IPS DF 4.7 (cell line): ENCODE measurements around the gene AMER1.

ENCODE experiments used
- DNase-seq: peaks from one replicate; pipeline ENCODE4 v3.0.0-alpha.2; 2013; ENCODE audit warnings: low spot score; ENCODE audit errors: extremely low read depth

The AMER1 gene

DNA sequence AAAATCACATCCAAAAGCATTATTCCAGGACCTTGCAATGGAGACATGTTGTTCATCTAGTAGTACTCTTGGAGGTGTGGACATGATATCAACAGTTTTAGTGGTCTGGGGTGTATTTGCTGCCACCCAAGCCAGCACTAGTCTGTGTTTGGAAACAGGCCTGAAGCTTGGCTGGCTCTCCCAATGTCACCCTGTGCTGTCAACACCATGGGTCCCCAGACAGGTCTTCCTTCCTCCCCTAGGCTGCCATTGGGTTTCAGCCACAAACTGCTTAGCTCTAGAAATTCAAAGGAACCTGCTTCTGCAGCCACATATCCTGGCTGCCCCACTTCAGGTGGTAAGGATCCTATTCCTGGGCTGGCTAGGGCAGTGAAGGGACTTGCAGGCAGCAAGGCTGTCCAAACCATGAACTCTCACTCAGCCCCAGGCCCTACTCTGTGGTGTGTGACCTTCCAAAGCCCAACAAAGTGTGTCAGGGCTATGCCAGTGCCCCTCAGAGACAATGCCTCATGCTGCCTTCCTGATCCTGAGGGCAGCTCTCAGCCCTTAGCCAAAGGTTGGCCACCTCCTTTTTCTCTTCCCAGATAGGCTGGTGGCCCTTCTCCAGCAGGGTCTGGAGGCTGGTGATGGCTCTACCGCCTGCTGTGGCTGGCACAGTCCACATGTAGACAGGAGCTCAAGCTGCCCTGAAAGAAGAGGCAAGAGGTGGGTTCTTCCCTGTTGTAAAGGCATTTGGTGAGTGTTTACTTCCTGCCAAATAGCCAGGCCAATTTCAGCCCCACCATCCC is 18.3 kb downstream of the AMER1 start:
- DNase-seq: no peak

GRCh38 chrX:64184396-64184795 is 21.1 kb downstream of the AMER1 start:
- no peak for DNase-seq

DNA sequence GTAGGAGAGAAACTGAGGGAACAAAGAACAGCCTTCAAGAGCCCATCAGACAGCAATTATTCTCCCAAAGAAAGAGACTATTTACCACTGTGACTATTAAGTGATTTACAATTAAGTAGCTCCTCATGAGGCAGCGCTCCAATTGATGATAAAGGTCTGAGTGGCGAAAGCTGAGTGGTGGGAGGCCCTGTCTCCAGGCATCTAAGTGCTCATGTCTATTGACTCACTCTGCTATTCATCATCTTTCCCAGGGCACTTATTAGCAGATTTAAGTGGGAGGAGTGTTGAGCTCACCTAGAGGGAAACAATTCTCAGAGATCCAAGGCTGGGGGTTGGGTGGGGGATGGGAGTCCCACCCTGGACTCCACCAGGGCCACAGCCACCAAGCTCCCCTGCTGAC is 23.3 kb downstream of the AMER1 start:
- no peak for DNase-seq

GRCh38 chrX:64176876-64177275 is 28.6 kb downstream of the AMER1 start:
- no peak for DNase-seq

DNA sequence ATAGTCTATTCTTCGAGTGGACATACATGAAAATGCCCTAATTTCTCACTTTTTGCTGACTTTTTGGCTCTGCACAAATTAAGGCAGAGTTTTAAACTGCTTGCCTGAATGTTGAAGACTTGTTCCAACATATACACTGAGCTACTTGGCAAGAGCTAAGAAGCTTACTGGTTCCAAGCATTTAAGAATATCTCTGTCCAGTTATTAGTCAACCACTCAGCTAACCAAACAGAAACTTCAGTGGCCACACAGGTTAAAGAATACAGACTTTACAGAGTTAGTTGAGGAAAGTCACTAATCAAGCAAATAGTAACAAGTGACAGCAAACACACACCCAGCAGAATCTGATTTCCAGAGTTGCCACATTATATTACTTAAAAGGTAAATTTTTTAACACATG is 35.5 kb downstream of the AMER1 start:
- no peak for DNase-seq

GRCh38 chrX:64152857-64153256 is 52.7 kb downstream of the AMER1 start:
- DNase-seq: peak; percentile 5

- no peak for DNase-seq
Observed at GRCh38 chrX:64151911-64152310, 53.6 kb downstream of the AMER1 start.

- no peak for DNase-seq
Observed at GRCh38 chrX:64150775-64151174, 54.7 kb downstream of the AMER1 start.
